ENCODE data around the gene GABRE. TPM values are rescaled to one million over a fixed set of nuclear protein-coding genes. Genes with fewer than 3 reads are reported as not detected.

The GABRE gene, protein sequence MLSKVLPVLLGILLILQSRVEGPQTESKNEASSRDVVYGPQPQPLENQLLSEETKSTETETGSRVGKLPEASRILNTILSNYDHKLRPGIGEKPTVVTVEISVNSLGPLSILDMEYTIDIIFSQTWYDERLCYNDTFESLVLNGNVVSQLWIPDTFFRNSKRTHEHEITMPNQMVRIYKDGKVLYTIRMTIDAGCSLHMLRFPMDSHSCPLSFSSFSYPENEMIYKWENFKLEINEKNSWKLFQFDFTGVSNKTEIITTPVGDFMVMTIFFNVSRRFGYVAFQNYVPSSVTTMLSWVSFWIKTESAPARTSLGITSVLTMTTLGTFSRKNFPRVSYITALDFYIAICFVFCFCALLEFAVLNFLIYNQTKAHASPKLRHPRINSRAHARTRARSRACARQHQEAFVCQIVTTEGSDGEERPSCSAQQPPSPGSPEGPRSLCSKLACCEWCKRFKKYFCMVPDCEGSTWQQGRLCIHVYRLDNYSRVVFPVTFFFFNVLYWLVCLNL
- 3.0 TPM for polyA plus RNA-seq (2013, experiment 1 of 2)
- polyA plus RNA-seq (2013, experiment 2 of 2) = 3.3 TPM

GRCh38 chrX:151974336-151975227 lies at the start of gene GABRE:
TSS of gene GABRE (minus strand) at chrX:151974676. CDS start at chrX:151974625, 51 bp downstream.
- Histone ChIP-seq H3K36me3 (ENCODE audit: control insufficient read depth in 1 of 2, insufficient read depth in 2 of 2, low read depth in 1 of 2, low read length in 2 of 2) (peaks cover 0 to 5% of the 10 kb centered on the region in 2 experiments), H4K8ac (ENCODE audit: low read length) (no peak within 1 kb of the TSS), H3K4me3 (ENCODE audit: insufficient read depth in 1 of 2, low read depth in 1 of 2, low read length in 2 of 2) (peak within 1 kb of the TSS; percentile 54 to 81), H3K9me3 (ENCODE audit: control insufficient read depth, low read length) (no peaks in the 10 kb centered on the region), H3K14ac (ENCODE audit: low read length in 2 of 2) (no peak within 1 kb of the TSS), H2BK5ac (ENCODE audit: low read depth, low read length, poor library complexity, severe bottlenecking) (no peak within 1 kb of the TSS), H3K79me1 (replicated peaks; ENCODE audit: low read length, poor library complexity, severe bottlenecking) (peaks cover 1% of the 10 kb centered on the region), H3K9ac (ENCODE audit: low read length) (peak within 1 kb of the TSS; percentile 84), H3K27ac (ENCODE audit: low read length, poor library complexity, severe bottlenecking) (no peak within 1 kb of the TSS), H3K4me1 (ENCODE audit: control insufficient read depth, insufficient read depth, low read depth, low read length) (peaks cover 15% of the 10 kb centered on the region), H3K27me3 (ENCODE audit: control insufficient read depth in 1 of 2, insufficient read depth in 1 of 2, low read length in 2 of 2) (peaks cover 0 to 38% of the 10 kb centered on the region in 2 experiments), H4K91ac (ENCODE audit: low read length) (no peak within 1 kb of the TSS), H3K4ac (ENCODE audit: low read depth in 1 of 2, low read length in 2 of 2) (no peak within 1 kb of the TSS), H2BK120ac (ENCODE audit: low read depth, low read length) (no peak within 1 kb of the TSS), H3K4me2 (ENCODE audit: low read length, poor library complexity, severe bottlenecking) (peak within 1 kb of the TSS; percentile 79), H3K18ac (ENCODE audit: low read depth in 1 of 2, low read length in 2 of 2) (no peak within 1 kb of the TSS), H2BK12ac (ENCODE audit: low read length in 2 of 2) (no peak within 1 kb of the TSS), H3K23ac (ENCODE audit: low read length in 2 of 2) (no peak within 1 kb of the TSS), H2AFZ (ENCODE audit: low read depth, low read length) (no peak within 1 kb of the TSS), H2BK15ac (ENCODE audit: low read depth, poor library complexity, severe bottlenecking) (no peak within 1 kb of the TSS), H2AK5ac (ENCODE audit: low read length, severe bottlenecking) (no peak within 1 kb of the TSS)
- 4% methylated on average over 37 of the region's 90 CpGs for WGBS
- peak; percentile 22 for DNase-seq

- Histone ChIP-seq H2BK120ac (ENCODE audit: low read depth, low read length) (no peak overlapping the region), H3K27me3 (ENCODE audit: control insufficient read depth in 1 of 2, insufficient read depth in 1 of 2, low read length in 2 of 2) (no peaks in the 10 kb centered on the region), H2AFZ (ENCODE audit: low read depth, low read length) (no peak overlapping the region), H3K18ac (ENCODE audit: low read depth in 1 of 2, low read length in 2 of 2) (no peak overlapping the region), H3K4ac (ENCODE audit: low read depth in 1 of 2, low read length in 2 of 2) (no peak overlapping the region), H3K4me2 (ENCODE audit: low read length, poor library complexity, severe bottlenecking) (no peak overlapping the region), H3K23ac (ENCODE audit: low read length in 2 of 2) (no peak overlapping the region), H3K9ac (ENCODE audit: low read length) (no peak overlapping the region), H3K9me3 (ENCODE audit: control insufficient read depth, low read length) (peaks cover 16% of the 10 kb centered on the region), H2AK5ac (ENCODE audit: low read length, severe bottlenecking) (no peak overlapping the region), H3K79me1 (replicated peaks; ENCODE audit: low read length, poor library complexity, severe bottlenecking) (no peaks in the 10 kb centered on the region), H2BK12ac (ENCODE audit: low read length in 2 of 2) (no peak overlapping the region), H4K91ac (ENCODE audit: low read length) (no peak overlapping the region), H3K27ac (ENCODE audit: low read length, poor library complexity, severe bottlenecking) (no peak overlapping the region), H3K14ac (ENCODE audit: low read length in 2 of 2) (no peak overlapping the region), H3K4me1 (ENCODE audit: control insufficient read depth, insufficient read depth, low read depth, low read length) (no peaks in the 10 kb centered on the region), H3K36me3 (ENCODE audit: control insufficient read depth in 1 of 2, insufficient read depth in 2 of 2, low read depth in 1 of 2, low read length in 2 of 2) (no peaks in the 10 kb centered on the region), H3K4me3 (ENCODE audit: insufficient read depth in 1 of 2, low read depth in 1 of 2, low read length in 2 of 2) (no peak overlapping the region), H2BK5ac (ENCODE audit: low read depth, low read length, poor library complexity, severe bottlenecking) (no peak overlapping the region), H2BK15ac (ENCODE audit: low read depth, poor library complexity, severe bottlenecking) (no peak overlapping the region), H4K8ac (ENCODE audit: low read length) (no peak overlapping the region)
- DNase-seq = no peak
- WGBS = 60% methylated on average over 1 of the region's 3 CpGs
Observed at GRCh38 chrX:152020888-152021287, 46.4 kb upstream of the GABRE start.

DNA sequence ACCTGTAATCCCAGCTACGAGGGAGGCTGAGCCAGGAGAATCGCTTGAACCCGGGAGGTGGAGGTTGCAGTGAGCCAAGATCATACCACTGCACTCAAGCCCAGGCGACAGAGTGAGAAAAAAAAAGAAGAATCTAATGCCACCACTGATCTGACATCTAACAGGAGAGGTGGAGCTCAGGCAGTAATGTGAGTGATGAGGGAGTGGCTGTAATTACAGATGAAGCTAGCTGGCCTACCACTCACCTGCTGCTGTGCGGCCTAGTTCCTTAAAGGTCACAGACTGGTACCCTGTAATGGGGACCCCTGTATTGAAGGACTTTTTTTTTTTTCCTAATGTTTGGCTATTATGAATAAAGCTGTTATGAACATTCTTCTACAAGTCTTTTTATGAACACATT lies 25.3 kb upstream of the GABRE start:
- Histone ChIP-seq H2AFZ (ENCODE audit: low read depth, low read length) (no peak overlapping the region), H3K79me1 (replicated peaks; ENCODE audit: low read length, poor library complexity, severe bottlenecking) (no peaks in the 10 kb centered on the region), H3K4me3 (ENCODE audit: insufficient read depth in 1 of 2, low read depth in 1 of 2, low read length in 2 of 2) (no peak overlapping the region), H4K91ac (ENCODE audit: low read length) (no peak overlapping the region), H3K27ac (ENCODE audit: low read length, poor library complexity, severe bottlenecking) (no peak overlapping the region), H3K4me2 (ENCODE audit: low read length, poor library complexity, severe bottlenecking) (no peak overlapping the region), H3K18ac (ENCODE audit: low read depth in 1 of 2, low read length in 2 of 2) (no peak overlapping the region), H3K27me3 (ENCODE audit: control insufficient read depth in 1 of 2, insufficient read depth in 1 of 2, low read length in 2 of 2) (peaks cover 0 to 6% of the 10 kb centered on the region in 2 experiments), H3K4ac (ENCODE audit: low read depth in 1 of 2, low read length in 2 of 2) (no peak overlapping the region), H2AK5ac (ENCODE audit: low read length, severe bottlenecking) (no peak overlapping the region), H3K14ac (ENCODE audit: low read length in 2 of 2) (no peak overlapping the region), H3K9ac (ENCODE audit: low read length) (no peak overlapping the region), H3K9me3 (ENCODE audit: control insufficient read depth, low read length) (no peaks in the 10 kb centered on the region), H3K23ac (ENCODE audit: low read length in 2 of 2) (no peak overlapping the region), H4K8ac (ENCODE audit: low read length) (no peak overlapping the region), H3K36me3 (ENCODE audit: control insufficient read depth in 1 of 2, insufficient read depth in 2 of 2, low read depth in 1 of 2, low read length in 2 of 2) (no peaks in the 10 kb centered on the region), H3K4me1 (ENCODE audit: control insufficient read depth, insufficient read depth, low read depth, low read length) (no peaks in the 10 kb centered on the region), H2BK15ac (ENCODE audit: low read depth, poor library complexity, severe bottlenecking) (no peak overlapping the region), H2BK120ac (ENCODE audit: low read depth, low read length) (no peak overlapping the region), H2BK5ac (ENCODE audit: low read depth, low read length, poor library complexity, severe bottlenecking) (no peak overlapping the region), H2BK12ac (ENCODE audit: low read length in 2 of 2) (no peak overlapping the region)
- WGBS = 79% methylated on average over 4 of the region's 5 CpGs
- no peak for DNase-seq

- no peak overlapping the region for H3K18ac ChIP-seq (ENCODE audit: low read depth in 1 of 2, low read length in 2 of 2)
- no CpG with 5 or more reads among the region's 1 CpG for WGBS
- no peak overlapping the region for H3K9ac ChIP-seq (ENCODE audit: low read length)
Observed at GRCh38 chrX:151997539-151997938, 23.1 kb upstream of the GABRE start.

More at GRCh38 chrX:151997539-151997938, 23.1 kb upstream of the GABRE start:
- Histone ChIP-seq H2AK5ac (ENCODE audit: low read length, severe bottlenecking) (no peak overlapping the region), H3K4me3 (ENCODE audit: insufficient read depth in 1 of 2, low read depth in 1 of 2, low read length in 2 of 2) (no peak overlapping the region), H3K27me3 (ENCODE audit: control insufficient read depth in 1 of 2, insufficient read depth in 1 of 2, low read length in 2 of 2) (peaks cover 0 to 6% of the 10 kb centered on the region in 2 experiments), H3K4me2 (ENCODE audit: low read length, poor library complexity, severe bottlenecking) (no peak overlapping the region), H3K9me3 (ENCODE audit: control insufficient read depth, low read length) (no peaks in the 10 kb centered on the region), H3K4me1 (ENCODE audit: control insufficient read depth, insufficient read depth, low read depth, low read length) (no peaks in the 10 kb centered on the region), H2AFZ (ENCODE audit: low read depth, low read length) (no peak overlapping the region), H3K14ac (ENCODE audit: low read length in 2 of 2) (no peak overlapping the region), H4K8ac (ENCODE audit: low read length) (no peak overlapping the region), H2BK15ac (ENCODE audit: low read depth, poor library complexity, severe bottlenecking) (no peak overlapping the region), H3K23ac (ENCODE audit: low read length in 2 of 2) (no peak overlapping the region), H3K27ac (ENCODE audit: low read length, poor library complexity, severe bottlenecking) (no peak overlapping the region), H2BK12ac (ENCODE audit: low read length in 2 of 2) (no peak overlapping the region), H2BK5ac (ENCODE audit: low read depth, low read length, poor library complexity, severe bottlenecking) (no peak overlapping the region), H3K79me1 (replicated peaks; ENCODE audit: low read length, poor library complexity, severe bottlenecking) (no peaks in the 10 kb centered on the region), H2BK120ac (ENCODE audit: low read depth, low read length) (no peak overlapping the region), H4K91ac (ENCODE audit: low read length) (no peak overlapping the region), H3K4ac (ENCODE audit: low read depth in 1 of 2, low read length in 2 of 2) (no peak overlapping the region), H3K36me3 (ENCODE audit: control insufficient read depth in 1 of 2, insufficient read depth in 2 of 2, low read depth in 1 of 2, low read length in 2 of 2) (no peaks in the 10 kb centered on the region)
- DNase-seq = no peak
